SK-N-DZ (cell line): Measurements from ENCODE around the gene DEFB128. TPM values are rescaled to one million over a fixed set of nuclear protein-coding genes. Genes with fewer than 3 reads are reported as not detected.
"Not testable (repeated sequence)": the region's sequence is repeated elsewhere in the genome, so short reads cannot be mapped to it uniquely, and the experiment has no call there.

Source experiments
- DNase-seq: peaks from one replicate; pipeline ENCODE4 v3.0.0-alpha.2; 2015; ENCODE audit warnings: low spot score
- polyA plus RNA-seq, 2 experiments: library from polyadenylated mRNA; depleted of rRNA; stranded (reverse); fragments of >200 nt; gene quantifications; 2 replicates each; pipeline ENCODE4 v1.2.3, GENCODE V29; 2014

DEFB128 gene
- not detected in 2 replicates for polyA plus RNA-seq (2014; cell fraction: cytosol; rRNA removed)
- polyA plus RNA-seq (2014; cell fraction: nucleus; rRNA removed): not detected in 2 replicates

DNA sequence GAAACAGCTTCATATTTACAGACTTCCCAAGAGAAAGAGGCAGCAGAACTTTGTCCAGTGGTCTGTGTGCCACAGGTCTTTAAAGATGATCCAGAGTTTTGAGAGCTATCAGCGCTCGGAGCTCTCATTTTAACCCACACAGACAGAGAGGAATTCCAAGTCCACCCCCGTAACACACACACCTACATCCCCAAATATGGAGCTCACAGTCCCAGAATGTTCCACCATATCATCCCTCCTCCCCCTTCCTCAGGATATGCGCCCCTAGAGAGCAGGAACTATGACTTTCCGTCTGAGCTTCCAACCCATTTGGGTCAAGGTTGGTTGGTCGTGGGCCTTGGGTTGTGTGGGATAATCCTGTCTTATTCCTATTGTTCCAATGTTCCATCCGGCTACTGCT lies at the start of gene DEFB128:
Gene DEFB128 (minus strand): TSS at position 101 of the 400 bp plus-strand sequence. CDS start 88 bp downstream, at position 13.
- DNase-seq: no peak

DNA sequence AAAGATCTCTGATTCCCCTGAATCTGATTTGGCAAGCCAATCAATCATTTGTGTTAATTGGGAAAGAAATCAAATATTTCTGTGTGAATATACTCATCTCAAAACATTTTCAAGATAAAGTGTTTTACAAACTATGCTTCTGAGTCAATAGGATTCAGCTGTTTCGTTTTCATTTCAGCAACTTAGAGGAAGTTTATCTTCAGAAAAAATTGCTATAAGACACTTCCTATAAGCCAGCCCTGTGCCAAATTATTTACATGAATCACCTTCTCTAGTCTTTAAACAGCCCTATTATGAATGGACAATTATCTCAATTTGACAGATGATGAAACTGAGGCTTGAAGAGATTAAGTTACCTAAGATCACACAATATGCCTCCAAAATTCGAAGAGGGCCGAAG lies 48.4 kb upstream of the DEFB128 start:
- no peak for DNase-seq

DNA sequence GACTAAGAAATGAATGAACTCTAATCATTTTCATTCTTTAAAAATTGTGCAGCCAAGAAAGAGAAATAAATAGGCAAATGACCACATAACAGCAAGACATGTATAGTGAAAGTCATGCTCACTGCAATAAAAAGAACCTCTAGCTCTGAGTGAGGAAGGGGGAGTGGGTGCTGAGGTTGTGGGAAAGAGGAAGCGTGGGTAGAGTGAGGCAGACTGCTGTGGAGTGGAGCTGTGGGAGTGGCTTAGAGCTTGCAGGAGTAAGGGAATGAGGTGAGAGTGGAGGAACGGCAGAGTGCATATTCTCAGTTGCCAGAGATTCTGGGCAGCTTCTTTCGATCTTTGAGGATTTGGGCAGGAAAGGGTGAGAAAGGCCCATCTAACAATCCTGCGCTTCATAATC lies 48.0 kb upstream of the DEFB128 start:
- DNase-seq: no peak

DNA sequence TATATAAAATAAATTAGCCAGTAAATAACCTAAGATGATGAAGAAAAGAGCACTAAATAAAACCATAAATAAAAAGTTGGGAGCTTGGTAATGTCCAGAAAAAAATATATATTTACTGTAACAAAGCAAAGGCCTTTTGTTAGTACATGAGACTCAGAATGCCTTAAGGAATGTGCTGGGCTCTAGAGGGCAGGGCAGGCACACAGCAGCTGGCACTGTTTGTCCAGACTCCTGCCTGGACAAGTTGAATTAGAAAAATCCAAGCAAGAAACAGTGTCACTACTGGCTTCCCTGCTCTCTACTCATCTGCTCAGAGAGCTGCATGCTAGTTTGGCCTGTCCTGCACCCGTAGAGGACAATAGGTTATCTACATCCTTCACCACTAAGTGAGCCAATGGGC lies 46.4 kb upstream of the DEFB128 start:
- DNase-seq: no peak

DNA sequence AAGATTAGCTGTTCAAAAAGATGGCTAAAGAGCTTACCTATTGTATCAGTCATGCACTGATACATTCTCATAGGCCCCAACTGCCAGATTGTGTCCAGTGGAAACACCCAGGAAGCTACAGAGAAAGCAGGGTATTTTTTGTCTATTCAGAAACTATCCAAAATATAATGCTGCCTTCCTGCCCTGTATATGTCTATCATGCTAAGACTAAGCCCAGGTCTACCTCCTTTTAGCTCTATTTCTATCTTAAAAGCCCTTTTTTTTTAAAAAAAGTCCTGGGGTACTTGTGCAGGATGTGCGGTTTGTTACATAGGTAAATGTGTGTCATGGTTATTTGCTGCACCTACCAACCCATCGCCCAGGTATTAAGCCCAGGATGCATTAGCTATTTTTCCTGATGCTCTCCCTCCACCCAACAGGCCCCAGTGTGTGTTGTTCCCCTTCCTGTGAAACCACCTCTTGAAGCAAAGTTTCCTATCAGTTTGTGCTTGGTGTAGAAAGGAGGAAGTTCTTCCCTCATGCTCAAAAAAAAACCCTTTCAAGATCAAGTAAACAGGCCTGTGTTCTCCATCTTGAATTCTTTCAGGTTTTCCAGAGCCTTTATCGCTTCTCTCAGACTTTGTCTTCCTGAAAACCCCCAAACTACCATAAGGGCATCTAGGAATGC lies 38.1 kb upstream of the DEFB128 start:
- no peak for DNase-seq

DNA sequence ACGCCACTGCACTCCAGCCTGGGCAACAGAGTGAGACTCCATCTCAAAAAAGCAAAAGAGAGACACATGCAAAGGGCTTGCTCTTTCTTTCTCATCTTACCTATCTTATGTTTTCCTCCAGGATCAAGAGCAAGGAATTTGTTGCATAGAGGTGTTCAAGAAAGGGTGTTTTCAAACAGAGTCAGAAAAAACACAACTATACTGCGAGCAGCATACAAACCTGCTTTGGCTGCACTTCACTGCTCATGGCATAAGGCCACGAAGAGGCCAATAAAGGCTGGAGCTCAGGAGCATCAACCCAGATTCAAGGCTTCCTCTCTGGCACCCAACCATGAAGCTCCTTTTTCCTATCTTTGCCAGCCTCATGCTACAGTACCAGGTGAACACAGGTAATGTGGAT lies 37.4 kb upstream of the DEFB128 start, which contains the start of gene DEFB129:
Gene DEFB129 (plus strand): TSS at position 301 of the 400 bp plus-strand sequence. CDS start 31 bp downstream, at position 332.
- DNase-seq: no peak

DNA sequence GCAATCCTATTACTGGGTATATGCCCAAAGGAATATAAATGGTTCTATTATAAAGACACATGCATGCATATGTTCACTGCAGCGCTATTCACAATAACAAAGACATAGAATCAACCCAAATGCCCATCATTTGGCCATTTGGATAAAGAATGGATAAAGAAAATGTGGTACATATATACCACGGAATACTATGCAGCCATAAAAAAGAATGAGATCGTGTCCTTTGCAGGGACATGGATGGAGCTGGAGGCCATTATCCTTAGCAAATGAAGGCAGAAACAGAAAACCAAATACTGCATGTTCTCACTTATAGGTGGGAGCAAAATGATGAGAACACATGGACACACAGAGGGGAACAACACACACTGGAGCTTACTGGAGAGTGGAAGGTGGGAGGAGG lies 36.4 kb upstream of the DEFB128 start:
- DNase-seq: not testable (repeated sequence)

DNA sequence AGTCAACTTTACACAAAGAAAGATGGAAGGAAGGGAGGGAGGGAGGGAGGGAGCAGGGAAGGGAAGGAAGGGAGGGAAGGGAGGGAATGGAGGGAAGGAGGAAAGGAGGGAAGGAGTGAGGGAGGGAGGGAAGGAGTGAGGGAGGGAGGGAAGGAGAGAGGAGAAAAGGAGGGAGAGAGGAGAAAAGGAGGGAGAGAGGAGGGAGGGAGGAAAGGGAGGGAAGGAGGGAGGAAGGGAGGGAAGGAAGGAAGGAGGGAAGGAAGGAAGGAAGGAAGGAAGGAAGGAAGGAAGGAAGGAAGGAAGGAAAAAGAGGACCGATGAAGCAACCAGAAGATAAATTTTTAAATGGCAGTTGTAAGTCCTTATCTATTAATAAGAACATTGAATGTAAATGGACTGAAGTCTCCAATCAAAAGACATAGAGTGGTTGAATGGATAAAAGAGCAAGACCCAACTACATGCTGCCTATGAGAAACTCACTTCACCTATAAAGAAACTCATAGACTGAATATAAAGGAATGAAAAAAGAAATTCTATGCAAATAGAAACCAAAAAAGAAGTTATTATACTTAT lies 31.8 kb upstream of the DEFB128 start:
- no peak for DNase-seq

DNA sequence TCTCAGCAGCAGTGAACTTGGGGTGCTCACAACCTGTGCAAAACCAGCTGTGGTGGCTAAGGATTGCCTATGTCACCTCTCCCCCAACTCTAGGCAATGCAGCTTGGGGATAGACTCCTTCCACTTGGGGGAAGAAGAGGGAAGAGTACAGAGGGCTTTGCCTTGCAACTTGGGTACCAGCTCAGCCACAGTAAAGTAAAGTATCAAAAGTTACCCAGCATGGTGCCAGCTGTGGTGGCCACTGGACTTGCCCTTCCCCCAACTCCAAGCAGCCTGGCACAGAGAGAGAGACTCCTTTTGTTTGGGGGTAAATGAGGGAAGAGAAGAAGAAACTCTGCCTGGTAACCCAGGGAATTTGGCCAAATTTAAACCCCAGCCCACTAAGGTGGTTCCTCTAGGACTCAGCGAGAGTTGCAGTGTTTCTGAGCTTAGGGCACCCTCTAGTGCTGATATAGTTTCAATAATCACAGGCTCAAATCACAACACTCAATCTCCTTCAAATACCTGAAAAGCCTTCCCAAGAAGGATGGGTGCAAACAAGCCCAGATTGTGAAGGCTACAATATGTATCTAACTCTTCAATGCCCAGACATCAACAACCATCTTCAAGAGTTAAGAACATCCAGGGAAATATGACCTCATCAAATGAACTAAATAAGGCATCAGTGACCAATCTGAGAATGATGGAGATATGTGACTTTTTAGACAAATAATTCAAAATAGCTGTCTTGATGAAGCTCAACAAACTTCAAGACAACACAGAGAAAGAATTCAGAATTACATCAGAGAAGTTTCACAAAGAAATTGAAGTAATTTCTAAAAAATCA lies 30.0 kb upstream of the DEFB128 start:
- DNase-seq: peak; percentile 21

DNA sequence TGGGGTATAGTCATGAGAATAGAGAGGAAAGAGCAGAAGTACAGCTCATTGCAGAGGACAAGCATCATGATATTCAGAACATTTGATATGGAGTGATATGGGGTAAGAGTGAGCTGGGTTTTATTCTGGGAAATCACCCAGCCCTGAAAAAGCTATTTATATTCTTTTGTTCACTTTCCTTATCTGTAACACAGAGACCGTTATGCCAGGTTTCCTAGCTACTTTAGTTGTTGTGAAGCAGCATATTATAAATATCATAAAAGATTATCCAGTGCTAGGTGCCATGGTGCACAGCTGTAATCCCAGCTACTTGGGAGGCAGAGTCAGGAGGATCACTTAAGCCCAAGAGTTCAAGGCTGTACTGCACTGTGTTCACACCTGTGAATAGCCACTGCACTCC lies 27.8 kb upstream of the DEFB128 start:
- DNase-seq: no peak

DNA sequence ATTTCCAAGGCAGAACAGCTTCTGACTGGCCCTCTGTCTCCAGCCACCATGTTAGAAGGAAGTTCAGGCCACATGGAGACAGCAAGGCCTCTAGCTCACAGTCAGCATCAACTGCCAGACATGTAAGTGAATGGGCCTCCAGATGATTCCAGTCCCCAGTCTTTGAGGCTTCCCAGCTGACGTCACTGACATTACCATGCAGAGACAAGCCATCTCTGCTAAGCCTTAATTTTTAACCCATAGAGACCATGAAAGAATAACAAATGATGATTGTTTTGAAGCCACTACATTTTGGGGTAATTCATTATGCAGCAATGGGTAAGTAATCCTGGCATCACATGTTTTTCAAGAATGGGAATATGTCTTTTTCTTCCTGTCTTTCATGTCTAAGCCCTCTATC lies 26.3 kb upstream of the DEFB128 start:
- DNase-seq: no peak

DNA sequence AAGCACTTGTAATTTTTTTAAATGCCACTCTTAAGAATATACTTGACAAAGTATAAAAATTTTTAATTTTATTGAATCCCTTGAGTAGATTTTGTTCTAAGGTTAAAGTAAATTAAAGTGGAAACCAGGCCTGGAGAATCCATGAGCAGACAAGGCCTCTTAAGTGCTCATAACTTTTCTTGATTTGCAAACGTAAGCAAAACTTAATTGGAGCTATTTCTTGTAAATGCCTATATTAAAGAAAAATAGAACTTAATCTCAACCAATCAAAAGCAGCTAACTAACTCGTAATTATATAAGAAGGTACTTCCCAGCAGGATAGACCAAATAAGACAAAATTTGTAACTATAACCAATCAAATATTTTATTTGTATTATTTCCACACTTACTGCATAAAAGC lies 24.9 kb upstream of the DEFB128 start:
- DNase-seq: no peak

DNA sequence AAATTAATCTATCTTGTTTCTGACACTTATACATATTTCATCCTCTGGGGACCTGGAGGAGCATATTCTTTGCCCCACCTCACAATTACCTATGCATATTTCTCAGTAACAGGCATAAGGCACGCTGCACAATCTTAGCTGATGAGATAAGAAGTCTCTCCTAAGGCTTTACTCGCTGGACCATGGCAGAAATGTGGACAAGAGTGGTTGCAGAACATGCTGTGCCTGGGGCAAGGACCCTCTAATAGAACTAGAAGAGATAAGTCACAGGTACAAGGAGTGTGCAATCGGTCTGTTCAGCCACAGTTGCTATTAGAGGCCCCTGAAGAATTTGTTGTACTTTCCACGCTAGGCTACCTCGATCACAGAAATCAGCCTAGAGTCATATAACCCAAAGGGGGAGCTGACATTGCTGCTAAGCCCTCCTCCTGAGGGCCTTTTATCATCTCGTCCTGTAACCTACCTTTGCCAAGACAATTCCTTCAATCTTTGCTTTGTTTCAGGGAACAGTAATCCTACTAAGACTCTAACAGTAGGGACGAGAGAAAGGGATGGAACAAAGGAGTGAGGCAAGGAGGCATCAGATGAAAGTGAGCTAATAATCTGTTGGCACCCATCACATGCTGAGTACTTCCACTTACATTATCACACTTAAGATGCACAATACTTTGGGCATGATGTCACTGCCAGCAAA lies 21.4 kb upstream of the DEFB128 start:
- DNase-seq: no peak

DNA sequence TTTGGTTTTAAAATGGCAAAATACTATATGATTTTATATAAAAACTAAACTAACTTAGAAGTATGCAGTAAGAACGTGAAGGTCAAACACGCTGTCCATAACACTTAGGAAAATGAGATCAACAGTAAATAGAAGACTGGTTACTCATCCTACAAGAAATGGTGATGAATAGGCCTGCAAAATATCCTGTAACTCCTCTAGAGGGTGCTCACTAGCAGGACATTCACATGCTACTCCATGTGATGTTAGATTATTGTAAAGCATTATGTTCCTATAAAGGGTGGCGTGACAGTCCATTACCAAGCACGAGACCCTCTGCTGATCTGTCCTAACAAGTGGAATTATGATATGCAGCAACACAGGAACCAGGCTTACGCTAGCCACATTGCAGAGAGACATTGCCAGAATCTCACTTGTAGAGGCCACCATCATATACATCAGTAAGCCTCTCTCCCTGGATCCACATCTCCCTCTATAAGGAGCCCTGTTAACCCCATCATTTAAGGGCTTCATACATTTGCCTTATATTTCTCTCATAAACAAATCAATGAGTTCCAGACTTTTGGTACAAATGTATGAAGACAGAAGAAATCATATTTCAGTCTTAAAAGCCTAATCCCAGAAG lies 19.5 kb upstream of the DEFB128 start:
- DNase-seq: peak; percentile 49

DNA sequence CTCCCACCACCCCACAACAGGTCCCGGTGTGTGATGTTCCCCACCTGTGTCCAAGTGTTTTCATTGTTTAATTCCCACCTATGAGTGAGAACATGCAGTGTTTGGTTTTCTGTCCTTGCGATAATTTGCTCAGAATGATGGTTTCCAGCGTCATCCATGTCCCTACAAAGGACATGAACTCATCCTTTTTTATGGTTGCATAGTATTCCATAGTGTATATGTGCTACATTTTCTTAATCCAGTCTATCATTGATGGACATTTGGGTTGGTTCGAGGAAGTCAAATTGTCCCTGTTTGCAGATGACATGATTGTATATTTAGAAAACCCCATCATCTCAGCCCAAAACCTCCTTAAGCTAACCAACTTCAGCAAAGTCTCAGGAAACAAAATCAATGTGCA lies 14.1 kb upstream of the DEFB128 start:
- not testable (repeated sequence) for DNase-seq

DNA sequence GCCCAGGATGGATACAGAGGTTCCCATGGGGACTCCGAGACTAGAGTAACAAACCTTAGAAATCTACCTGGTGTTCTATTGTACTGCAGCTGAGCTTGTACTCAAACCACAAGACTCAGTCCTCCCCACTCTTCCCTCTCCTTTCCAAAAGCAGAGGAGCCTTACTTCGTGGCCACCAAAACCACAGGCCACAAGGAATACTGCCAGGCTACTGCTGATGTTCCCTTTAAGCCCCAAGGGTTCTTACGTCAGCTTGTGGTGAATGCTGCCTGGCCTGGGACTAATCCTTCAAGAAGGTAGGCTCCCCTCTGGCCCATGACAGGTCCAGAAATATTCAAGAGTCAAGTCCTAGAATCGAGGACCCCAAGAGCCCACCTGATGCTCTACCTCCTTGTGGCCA lies 10.5 kb upstream of the DEFB128 start:
- DNase-seq: no peak

DNA sequence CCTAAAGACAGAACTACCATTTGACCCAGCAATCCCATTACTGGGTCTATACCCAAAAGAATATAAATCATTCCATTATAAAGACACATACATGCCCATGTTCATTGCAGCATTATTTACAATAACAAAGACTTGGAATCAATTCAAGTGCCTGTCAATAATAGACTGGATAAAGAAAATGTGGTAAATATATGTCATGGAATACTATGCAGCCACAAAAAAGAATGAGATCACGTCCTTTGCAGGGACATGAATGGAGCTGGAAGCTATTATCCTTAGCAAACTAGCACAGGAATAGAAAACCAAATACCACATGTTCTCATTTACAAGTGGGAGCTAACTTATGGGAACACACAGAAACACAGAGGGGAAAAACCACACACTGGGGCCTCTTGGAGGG lies 8.7 kb upstream of the DEFB128 start:
- DNase-seq: no peak

DNA sequence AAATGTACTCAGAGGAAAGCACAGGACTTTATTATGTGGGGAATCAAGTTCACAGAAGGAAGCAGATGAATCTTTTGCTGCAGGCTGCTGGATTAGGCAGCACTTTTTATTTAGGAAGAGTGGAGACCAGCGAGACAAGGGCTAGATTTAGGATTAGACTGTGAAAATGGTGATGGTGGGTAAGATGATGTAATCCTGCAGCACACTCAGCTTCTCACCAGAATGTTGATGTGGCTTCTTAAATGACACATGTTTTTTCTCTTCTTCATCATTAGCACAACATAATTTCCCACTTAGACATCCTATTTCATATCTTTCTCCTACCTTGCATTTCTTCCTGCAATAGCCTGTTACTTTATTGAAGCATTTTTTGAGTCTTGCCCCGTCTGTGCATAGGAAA lies 1.8 kb downstream of the DEFB128 start:
- no peak for DNase-seq

DNA sequence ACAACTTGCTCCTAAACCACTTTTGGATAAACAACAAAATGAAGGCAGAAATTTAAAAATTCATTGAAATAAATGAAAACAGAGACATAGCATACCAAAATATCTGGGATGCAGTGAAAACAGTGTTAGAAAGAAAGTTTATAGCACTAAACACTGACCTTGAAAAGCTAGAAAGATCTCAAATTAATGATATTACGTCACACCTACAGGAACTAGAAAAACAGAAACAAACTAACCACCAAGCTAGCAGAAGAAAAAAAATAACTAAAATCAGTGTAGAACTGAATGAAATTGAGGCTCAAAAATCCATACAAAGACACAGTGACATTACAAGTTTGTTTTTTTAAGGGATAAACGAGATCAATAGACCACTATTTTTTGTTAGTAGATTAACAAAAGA lies 5.2 kb downstream of the DEFB128 start:
- no peak for DNase-seq

DNA sequence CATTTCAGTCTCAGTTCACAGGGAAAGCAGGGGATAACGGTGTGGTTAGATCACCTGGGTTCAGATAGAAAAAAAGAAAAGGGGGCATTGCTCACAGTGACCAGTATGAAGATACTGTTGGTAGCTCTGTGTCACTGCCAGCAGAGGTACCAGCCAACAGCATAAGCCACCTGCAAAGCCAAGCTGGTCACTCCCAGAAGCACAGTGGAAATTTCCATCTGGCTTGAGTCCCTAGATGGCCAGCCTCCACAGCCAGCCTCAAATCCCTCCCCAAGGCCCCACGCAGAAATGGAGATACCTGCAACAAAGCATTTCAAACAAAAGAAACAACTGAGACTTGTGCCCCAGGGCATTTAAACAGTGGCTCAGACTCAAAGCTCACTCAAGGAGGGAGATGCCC lies 20.6 kb downstream of the DEFB128 start:
- no peak for DNase-seq

DNA sequence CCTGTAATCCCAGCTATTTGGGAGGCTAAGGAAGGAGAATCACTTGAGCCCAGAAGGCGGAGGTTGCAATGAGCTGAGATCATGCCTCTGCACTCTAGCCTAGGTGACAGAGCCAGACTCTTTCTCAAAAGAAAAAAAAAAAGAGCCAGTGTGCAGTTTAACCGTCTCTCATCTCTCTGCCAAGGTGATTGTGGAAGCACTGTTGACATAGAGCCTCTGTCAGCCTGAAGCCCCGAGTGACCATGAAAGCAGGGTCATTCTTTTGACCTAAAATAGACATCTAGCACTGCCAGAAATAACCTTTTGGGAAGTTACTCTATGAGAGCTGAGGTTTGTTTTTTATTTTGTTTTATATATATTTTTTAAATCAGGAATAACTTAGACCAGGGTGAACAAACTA lies 24.9 kb downstream of the DEFB128 start:
- no peak for DNase-seq
